AG09309 (cell line): Measurements from ENCODE around the gene URM1.

Source experiments
- DNase-seq: peaks from one replicate; pipeline ENCODE4 v3.0.0-alpha.2; 2010; ENCODE audit warnings: low read depth
- H3K4me3 ChIP-seq: 2 replicates; pipeline ENCODE4 v1.5.1; 2011; ENCODE audit warnings: mild to moderate bottlenecking, low read depth, low read length, moderate library complexity; ENCODE audit not compliant: control insufficient read depth
- CTCF ChIP-seq: IDR thresholded peaks from 2 replicates; pipeline ENCODE4 v1.5.1; 2011; ENCODE audit warnings: mild to moderate bottlenecking, low read depth, low read length, inconsistent platforms; ENCODE audit not compliant: insufficient read depth, control insufficient read depth; ENCODE audit errors: missing control alignments

Gene URM1

DNA sequence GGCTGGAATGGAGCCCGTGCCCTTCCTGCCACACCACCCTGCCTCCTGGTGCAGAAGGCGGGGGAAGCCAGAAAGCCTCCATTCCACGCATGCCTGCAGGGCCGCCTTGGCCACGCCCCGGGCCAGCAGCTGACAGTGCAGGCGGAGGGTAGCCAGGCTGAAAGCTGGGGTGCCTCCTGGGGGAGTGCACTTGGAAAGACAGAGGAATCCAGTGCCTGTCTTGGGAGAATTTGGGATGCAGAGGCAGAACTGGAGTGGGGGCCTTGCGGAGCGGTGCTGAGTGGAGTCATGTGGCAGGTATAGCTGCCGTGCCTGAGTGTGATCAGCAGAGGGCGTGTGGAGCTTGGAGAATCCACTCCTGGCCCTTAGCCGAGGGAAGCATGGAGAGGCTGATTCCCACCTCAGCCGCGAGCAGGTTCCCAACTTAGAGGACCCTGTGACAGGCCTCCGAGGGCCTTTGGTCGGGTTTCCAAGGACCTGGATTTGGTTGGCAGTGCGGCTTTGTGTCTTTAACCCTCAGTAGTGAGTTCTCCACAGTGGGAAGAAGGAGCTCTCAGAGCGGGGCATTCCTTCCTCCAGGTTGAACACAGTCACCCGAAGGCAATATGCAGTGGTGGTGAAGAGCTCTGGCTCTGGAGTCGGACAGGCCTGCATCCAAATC, 9.1 kb upstream of the URM1 start:
- peak; percentile 92 for TF ChIP-seq CTCF
- peak overlapping the region; percentile 41 for H3K4me3 ChIP-seq
- DNase-seq, result peak; percentile 35

GRCh38 chr9:128362774-128363173, 8.4 kb upstream of the URM1 start:
- H3K4me3 ChIP-seq, result no peak overlapping the region
- no peak for DNase-seq
- no peak for TF ChIP-seq CTCF

GRCh38 chr9:128365525-128365924, 5.6 kb upstream of the URM1 start:
- TF ChIP-seq CTCF, result no peak
- no peak overlapping the region for H3K4me3 ChIP-seq
- DNase-seq, result no peak

DNA sequence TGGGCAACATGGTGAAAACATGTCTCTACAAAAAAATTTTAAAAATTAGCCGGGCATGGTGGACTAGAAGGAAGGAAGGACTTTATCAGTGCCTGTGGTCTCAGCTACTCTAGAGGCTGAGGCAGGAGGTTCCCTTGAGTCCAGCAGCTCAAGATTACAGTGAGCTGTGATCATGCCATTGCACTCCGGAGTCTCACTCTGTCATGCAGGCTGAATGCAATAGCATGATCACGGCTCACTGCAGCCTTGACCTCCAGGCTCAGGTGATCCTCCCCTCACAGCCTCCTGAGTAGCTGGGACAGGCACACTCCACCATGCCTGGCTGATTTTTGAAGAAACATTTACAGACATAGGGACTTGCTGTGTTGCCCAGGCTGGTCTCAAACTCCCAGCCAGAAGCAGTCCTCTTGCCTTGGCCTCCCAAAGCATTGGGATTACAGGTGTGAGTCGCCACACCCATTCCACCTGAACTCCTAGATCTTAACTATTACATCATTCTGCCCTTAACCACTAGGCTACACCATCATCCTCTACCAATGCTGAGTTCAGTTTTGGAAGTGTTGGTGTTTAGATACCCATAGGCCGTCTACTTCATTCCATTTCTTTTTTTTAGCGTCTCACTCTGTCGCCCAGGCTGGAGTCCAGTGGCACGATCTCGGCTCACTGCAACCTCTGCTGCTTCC, 2.0 kb upstream of the URM1 start:
- DNase-seq, result no peak
- no peak for TF ChIP-seq CTCF
- no peak overlapping the region for H3K4me3 ChIP-seq

DNA sequence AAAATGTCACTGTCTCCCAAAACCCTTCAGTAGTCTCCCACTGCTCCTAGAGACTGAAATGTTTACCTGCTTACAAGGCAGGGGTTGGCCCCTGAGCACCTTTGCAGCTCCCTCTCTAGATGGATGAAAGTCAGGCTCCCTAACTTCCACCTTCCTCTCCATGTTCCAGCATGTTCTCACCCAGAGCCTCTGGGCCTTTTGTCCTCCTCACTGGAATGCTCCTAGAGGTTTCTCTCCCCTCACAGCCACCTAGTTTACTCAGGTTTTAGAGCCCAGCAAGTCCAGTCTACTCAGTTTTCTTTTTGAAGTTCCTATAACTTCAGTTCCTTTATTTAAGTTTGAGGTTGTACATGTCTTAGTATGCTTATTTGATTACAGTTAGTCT, 815 bp upstream of the URM1 start:
- TF ChIP-seq CTCF, result no peak
- no peak for DNase-seq
- peak overlapping the region; percentile 88 for H3K4me3 ChIP-seq

DNA sequence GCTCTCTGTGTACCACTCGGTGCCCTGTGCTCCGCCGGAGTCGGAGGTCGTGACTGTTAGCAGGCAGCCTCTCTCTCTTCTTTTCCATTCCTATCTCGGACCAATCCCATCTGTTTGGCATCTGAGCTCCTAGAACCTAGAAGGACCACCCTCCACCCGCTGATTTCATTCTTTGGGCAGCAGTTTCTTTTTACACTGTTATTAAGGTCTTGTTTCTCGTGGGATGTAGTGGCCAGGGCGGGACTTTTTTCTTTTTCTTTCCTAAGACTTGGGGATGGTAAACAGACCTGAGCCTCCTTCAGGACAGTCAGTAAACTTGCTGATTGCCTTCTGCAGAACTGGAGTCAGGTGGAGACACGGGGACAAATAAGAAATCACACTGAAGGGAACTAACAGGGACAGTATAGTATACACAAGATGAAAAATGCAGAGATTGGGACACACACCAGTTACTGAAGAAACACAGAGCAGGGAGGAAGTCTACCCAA, 500 bp downstream of the URM1 start:
- peak overlapping the region; percentile 88 for H3K4me3 ChIP-seq
- DNase-seq, result no peak
- no peak for TF ChIP-seq CTCF
